NB4 (cell line): ENCODE results near the gene LPCAT1.

ENCODE experiments used
- CTCF ChIP-seq: IDR thresholded peaks from one replicate; pipeline ENCODE4 v1.5.1; 2012; ENCODE audit warnings: low read depth, low read length
- MAX ChIP-seq: IDR thresholded peaks from 2 replicates; pipeline ENCODE4 v1.6.1; 2011; ENCODE audit warnings: low read depth, low read length
- MYC ChIP-seq: IDR thresholded peaks from 2 replicates; pipeline ENCODE4 v1.6.1; 2011; ENCODE audit warnings: low read depth, low read length
- POLR2A ChIP-seq: IDR thresholded peaks from 2 replicates; pipeline ENCODE4 v1.6.1; 2011; ENCODE audit warnings: mild to moderate bottlenecking; ENCODE audit not compliant: insufficient read length; ENCODE audit errors: extremely low read depth

GRCh38 chr5:1526190-1526631 is 2.5 kb upstream of the LPCAT1 start:
- no peak for TF ChIP-seq CTCF
- TF ChIP-seq POLR2A: no peak
- no peak for TF ChIP-seq MYC
- no peak for TF ChIP-seq MAX
